HG02798 (cell line): ENCODE data around the gene MPV17L2.

Experiments used
- ATAC-seq: cut with Tn5 transposase; IDR thresholded peaks from one replicate; pipeline ENCODE4 v1.9.1; 2021; ENCODE audit warnings: mild to moderate bottlenecking; ENCODE audit not compliant: unreplicated experiment, poor library complexity

MPV17L2 gene

DNA sequence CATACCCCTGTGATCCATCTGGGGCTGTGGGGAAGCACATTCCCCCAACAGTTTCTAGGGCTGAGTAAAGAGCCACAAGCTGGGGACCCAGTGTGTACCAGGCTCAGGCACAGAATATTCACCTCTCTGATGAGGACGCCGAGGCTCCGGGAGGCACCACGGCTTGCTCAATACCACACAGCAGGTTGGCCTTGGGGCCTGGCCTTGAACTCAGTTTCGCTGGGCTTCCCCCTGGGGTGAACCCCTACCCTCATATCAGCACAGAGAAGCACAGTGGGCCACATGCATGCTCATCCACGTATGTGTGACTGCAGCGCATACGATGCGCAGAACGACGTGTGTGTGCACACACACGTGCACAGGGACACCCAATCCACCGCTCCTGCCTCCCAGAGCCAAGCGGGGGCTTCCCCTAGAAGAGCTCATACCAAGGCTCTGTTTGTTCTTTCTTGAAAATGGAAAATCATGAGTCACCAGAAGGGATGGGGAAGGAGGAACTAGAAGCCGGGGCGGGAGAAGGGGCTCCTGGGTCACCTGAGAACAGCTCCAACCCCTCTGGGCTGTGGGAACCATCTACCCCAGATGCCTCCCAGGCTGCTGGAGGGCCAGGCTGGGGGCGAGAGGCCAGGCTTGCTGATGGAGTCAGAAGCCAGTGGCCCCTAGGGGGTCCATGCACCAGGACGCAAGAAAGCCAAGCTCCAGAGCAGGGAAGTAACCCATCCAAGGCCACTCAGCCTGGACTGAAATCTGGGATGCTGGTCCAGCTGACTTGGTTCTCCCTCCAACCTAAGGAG, 38.1 kb downstream of the MPV17L2 start:
- ATAC-seq, result no peak

DNA sequence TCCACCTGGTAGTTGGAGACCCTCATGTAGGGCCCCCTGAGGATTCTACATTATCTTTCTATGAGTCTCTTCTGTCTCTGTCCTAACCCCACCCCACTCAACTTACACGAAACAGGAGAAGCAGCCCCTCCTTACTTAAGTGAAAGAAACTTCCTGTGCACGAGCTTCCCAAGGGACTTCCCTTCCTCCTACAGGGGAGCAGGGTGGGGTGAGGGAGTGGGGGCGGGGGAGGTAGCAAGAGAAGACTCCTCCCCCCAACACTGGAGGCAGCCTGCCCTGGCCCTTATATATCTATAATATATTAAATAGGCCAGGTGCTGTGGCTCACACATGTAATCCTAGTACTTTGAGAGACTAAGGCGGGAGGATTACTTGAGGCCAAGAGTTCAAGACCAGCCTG, 38.8 kb downstream of the MPV17L2 start:
- no peak for ATAC-seq

DNA sequence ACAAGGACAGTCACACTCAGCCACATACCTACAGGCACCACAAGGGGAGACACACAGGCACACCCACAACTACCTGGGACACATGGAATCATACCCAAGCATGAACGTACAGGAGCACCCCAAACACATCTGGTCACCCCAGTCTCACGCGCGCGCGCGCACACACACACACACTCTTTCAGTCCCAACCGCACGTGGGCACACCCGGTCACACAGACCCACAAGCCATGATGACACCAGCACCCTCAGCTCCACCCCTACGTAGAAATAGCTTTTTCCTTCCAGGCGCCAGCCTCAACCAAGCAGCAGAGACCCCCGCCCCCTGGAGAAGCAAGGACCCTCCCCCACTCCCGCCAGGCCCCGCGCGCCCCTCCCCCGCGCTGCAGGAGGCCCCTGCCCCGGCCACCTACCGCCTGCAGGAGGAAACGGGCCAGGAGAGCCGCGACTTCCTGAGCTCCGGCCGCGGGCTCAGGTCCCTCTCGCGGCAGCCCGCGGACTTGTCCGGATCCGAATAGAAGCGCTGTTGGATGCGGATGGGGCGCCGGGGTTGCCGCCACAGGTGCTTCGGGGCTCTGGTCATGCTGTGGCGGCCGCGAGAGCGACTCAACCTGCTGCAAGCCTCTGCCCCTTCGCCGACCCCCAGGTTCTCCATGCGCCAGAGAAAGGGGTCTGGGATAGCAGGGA, 39.7 kb downstream of the MPV17L2 start:
- no peak for ATAC-seq

DNA sequence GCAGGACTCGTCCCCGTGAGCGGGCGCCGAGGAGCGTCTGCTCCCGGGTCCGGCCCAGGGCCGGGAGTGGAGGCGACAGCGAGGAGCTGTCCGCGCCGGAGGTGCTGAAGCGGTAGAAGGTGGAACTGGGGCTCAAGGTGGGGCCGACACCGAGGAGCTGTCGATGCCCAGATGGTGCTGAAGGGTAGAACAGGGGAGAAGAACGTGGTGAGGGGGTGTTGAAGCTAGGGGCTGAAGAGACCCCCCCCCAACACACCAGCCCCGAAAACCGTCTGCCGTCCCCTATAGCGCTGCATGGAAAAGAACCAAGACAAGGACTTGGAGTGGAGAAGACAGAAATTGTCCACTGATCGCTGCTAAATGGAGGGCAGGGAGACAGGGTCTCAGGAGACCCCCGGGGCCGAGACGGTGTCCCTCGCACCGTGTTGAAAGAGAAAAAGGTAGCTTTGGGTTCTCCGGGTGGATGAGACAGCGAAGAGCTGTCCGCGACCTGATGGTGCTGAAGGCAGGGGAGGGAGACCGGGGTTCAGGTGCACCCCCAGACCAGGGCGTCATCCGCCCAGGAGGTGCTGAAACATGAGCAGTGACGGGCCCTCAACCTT, 40.3 kb downstream of the MPV17L2 start:
- ATAC-seq, result no peak

DNA sequence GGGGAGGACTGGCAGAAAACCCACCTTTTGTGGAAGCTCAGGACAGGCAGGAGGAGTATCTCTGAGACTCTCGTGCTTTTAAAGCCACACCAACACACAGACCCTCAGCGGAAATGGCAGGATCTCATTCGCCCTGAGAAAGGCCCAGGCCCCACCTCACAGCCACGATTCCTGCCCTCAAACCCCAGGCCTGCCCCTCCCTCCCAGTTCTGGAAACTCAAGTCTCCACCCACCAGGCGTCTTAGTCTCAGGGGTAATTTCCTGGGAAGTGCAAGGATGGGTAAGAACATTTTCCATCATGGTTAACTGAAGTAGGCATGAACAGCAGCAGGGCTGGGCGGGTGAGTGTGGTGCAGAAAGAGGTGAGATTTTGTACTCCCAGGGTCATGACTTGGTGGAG, 41.2 kb downstream of the MPV17L2 start:
- ATAC-seq, result no peak

DNA sequence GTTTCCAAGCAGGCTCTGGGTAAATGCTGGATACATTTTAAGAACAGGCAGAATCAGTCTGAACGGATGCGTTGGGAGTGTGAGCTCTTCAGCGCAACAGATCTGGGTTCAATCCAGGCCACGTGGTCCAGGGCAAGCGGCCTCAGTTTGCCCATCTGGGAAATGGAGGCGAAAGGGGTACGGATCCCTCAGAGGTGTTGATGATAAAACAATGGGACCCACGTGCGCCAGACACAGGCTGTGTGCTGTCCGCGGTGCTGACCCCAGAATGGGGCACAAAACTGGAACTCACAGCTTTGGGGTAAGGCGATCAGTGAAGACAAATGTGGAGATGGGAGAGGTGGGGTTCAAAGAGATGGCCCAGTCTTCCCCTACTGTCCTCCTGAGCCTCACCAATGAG, 46.3 kb downstream of the MPV17L2 start:
- ATAC-seq, result no peak

DNA sequence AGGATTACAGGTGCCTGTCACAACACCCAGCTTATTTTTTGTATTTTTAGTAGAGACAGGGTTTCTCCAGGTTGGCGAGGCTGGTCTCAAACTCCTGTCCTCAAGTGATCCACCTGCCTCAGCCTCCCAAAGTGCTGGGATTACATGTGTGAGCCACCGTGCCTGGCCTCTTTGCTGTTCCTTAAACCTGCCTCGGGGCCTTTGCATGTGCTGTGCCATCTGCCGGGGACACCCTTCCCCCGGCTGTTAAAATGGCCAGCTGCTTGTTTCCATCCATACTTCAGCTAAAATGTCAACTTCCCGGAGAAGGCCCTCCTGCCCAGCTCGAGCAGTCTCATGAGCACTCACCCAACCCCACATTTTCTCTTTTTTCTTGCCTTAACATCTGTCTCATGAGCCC, 52.3 kb downstream of the MPV17L2 start:
- ATAC-seq, result no peak
